K562 (cell line): Measurements from ENCODE around the gene ELMO1. TPM values are rescaled to one million over a fixed set of nuclear protein-coding genes. Genes with fewer than 3 reads are reported as not detected.

ENCODE experiments used
- ATAC-seq: fragments of 200-7000 bp; cut with Tn5 transposase; 3 replicates; pipeline ENCODE4 v1.9.1; 2020; ENCODE audit warnings: moderate library complexity
- BruUV-seq: library from RNA; stranded (reverse); fragments of 400-500 nt; replicated peaks from 2 replicates; lab custom pipeline; 2021; lab: Mats Ljungman, UMichigan
- CTCF ChIA-PET: fragments of 300-600 bp; formaldehyde crosslinking; extraction: SDS; loops from one replicate; lab custom pipeline; 2021; ENCODE audit warnings: low intra/inter-chr PET ratio; lab: Yijun Ruan, JAX
- POLR2A ChIA-PET: fragments of 300-600, 350-650 bp; sonication (Branson Sonifier 250); formaldehyde crosslinking; extraction: SDS; loops from one replicate; lab custom pipeline; 2021; ENCODE audit warnings: antibody characterized with exemption, inconsistent platforms; lab: Yijun Ruan, JAX
- DNase-seq, 4 experiments: peaks; one replicate each; pipeline versions ENCODE4 v3.0.0 to v3.0.0-alpha.2; 2011 to 2018; ENCODE audit warnings: low spot score in 3 of 4, mixed read lengths in 3 of 4; ENCODE audit errors: extremely low read depth in 1 of 4
- FAIRE-seq: peaks from 2 replicates; lab custom pipeline; 2011; peaks lifted over from hg19 to GRCh38; lab: Jason Lieb, UNC
- H2AFZ ChIP-seq: 2 replicates; pipeline ENCODE4 v1.6.0; 2011; ENCODE audit warnings: low read depth, low read length, control low read depth, inconsistent platforms
- H3K27ac ChIP-seq: fragments of 200-600 bp; 3 replicates; pipeline ENCODE4 v1.8.0; 2011; ENCODE audit warnings: low read depth, mild to moderate bottlenecking, control low read depth, inconsistent platforms, low read length, moderate library complexity, mixed read lengths; ENCODE audit errors: extremely low read depth
- H3K27me3 ChIP-seq, 2 experiments: fragments of 300-600 bp in 1 of 2; 2 replicates in 1 of 2; 3 replicates in 1 of 2; pipeline versions ENCODE4 v1.6.0 to v1.8.0; 2011; ENCODE audit warnings: inconsistent platforms in 2 of 2, low read length in 2 of 2, mild to moderate bottlenecking in 1 of 2, mixed read lengths in 1 of 2, moderate library complexity in 1 of 2; ENCODE audit not compliant: control insufficient read depth in 2 of 2, insufficient read depth in 2 of 2
- H3K36me3 ChIP-seq: fragments of 300-600 bp; 3 replicates; pipeline ENCODE4 v1.8.0; 2011; ENCODE audit warnings: mild to moderate bottlenecking, low read length, inconsistent platforms; ENCODE audit not compliant: control insufficient read depth, insufficient read depth
- H3K4me1 ChIP-seq, 2 experiments: fragments of 200-600 bp in 1 of 2; replicated peaks in 1 of 2; 2 replicates in 1 of 2; 3 replicates in 1 of 2; pipeline versions ENCODE4 v1.5.1 to v1.8.0; 2011; ENCODE audit warnings: inconsistent platforms in 2 of 2, low read length in 2 of 2, mild to moderate bottlenecking in 1 of 2, mixed read lengths in 1 of 2, moderate library complexity in 1 of 2; ENCODE audit not compliant: control insufficient read depth in 2 of 2, insufficient read depth in 2 of 2
- H3K4me2 ChIP-seq: 2 replicates; pipeline ENCODE4 v1.6.1; 2011; ENCODE audit warnings: low read length, control low read depth, inconsistent platforms, mixed read lengths; ENCODE audit not compliant: insufficient read depth
- H3K4me3 ChIP-seq: fragments of 200-600 bp; sonication (generic), shearing (Covaris generic); 2 replicates; pipeline ENCODE4 v1.5.1; 2016; ENCODE audit warnings: control low read depth, inconsistent platforms
- H3K79me2 ChIP-seq: fragments of 200-600 bp; 3 replicates; pipeline ENCODE4 v1.8.0; 2011; ENCODE audit warnings: low read length, inconsistent platforms; ENCODE audit not compliant: control insufficient read depth, insufficient read depth
- H3K9ac ChIP-seq, 2 experiments: 2 replicates each; pipeline versions ENCODE4 v1.6.0 to v1.6.1; 2011; ENCODE audit warnings: low read depth in 2 of 2, low read length in 2 of 2, control low read depth in 1 of 2, inconsistent platforms in 1 of 2, mild to moderate bottlenecking in 1 of 2, mixed read lengths in 1 of 2; ENCODE audit not compliant: insufficient read depth in 1 of 2
- H3K9me1 ChIP-seq: one replicate; pipeline ENCODE4 v1.6.0; 2011; ENCODE audit warnings: inconsistent platforms, mild to moderate bottlenecking, low read length, moderate library complexity; ENCODE audit not compliant: control insufficient read depth, insufficient read depth
- H3K9me3 ChIP-seq: replicated peaks from 2 replicates; pipeline ENCODE4 v1.5.1; 2011; ENCODE audit warnings: low read depth, low read length, inconsistent platforms; ENCODE audit not compliant: control insufficient read depth, insufficient read depth
- H4K20me1 ChIP-seq: replicated peaks from 2 replicates; pipeline ENCODE4 v1.6.1; 2011; ENCODE audit warnings: low read length, inconsistent platforms, mixed read lengths; ENCODE audit not compliant: control insufficient read depth, insufficient read depth
- BDP1 ChIP-seq: IDR thresholded peaks from 3 replicates; pipeline ENCODE4 v1.6.1; 2011; ENCODE audit not compliant: insufficient read length, insufficient read depth
- DMBX1 ChIP-seq: fragments of 250-450 bp; sonication (Bioruptor Pico); IDR thresholded peaks from 2 replicates; pipeline ENCODE4 v1.8.0; 2022; ENCODE audit warnings: inconsistent platforms, mild to moderate bottlenecking, moderate library complexity, borderline replicate concordance
- GMEB1 ChIP-seq: fragments of 250-450 bp; sonication (Bioruptor Pico); IDR thresholded peaks from 2 replicates; pipeline ENCODE4 v1.4.0; 2020; ENCODE audit warnings: mild to moderate bottlenecking
- KDM2B ChIP-seq: fragments of 250-450 bp; sonication (Bioruptor Pico); IDR thresholded peaks from 2 replicates; pipeline ENCODE4 v1.8.0; 2021; ENCODE audit warnings: mild to moderate bottlenecking, moderate library complexity
- MCM2 ChIP-seq: fragments of 450-650 bp; IDR thresholded peaks from 2 replicates; pipeline ENCODE4 v1.6.1; 2017; ENCODE audit warnings: low read depth, mild to moderate bottlenecking
- NR2C2 ChIP-seq, 2 experiments: fragments of 200-800 bp in 1 of 2; sonication (Bioruptor generic) in 1 of 2; sonication (generic) in 1 of 2; formaldehyde crosslinking in 1 of 2; IDR thresholded peaks; 2 replicates each; pipeline versions ENCODE4 v1.6.1 to v1.8.0; 2016 to 2022; ENCODE audit warnings: mild to moderate bottlenecking in 1 of 2, missing compliant biosample characterization in 1 of 2, missing genetic modification characterization in 1 of 2, missing genetic modification reagents in 1 of 2
- SFPQ ChIP-seq: fragments of 200-400 bp; formaldehyde crosslinking; IDR thresholded peaks from 2 replicates; pipeline ENCODE4 v1.6.1; 2017; ENCODE audit warnings: mild to moderate bottlenecking, low read depth, low read length, moderate library complexity
- ZNF174 ChIP-seq: fragments of 250-450 bp; sonication (Bioruptor Pico); IDR thresholded peaks from 2 replicates; pipeline ENCODE4 v1.4.0; 2020; ENCODE audit warnings: mild to moderate bottlenecking
- ZNF830 ChIP-seq: fragments of 250-450 bp; sonication (Bioruptor Pico); IDR thresholded peaks from 2 replicates; pipeline ENCODE4 v1.5.0; 2021; ENCODE audit warnings: mild to moderate bottlenecking
- WGBS: fragments of 100-300 bp; shearing (Covaris generic); methylation state at CpG from one replicate; pipeline ENCODE4 v1.1.6; 2016; ENCODE audit warnings: low coverage, mixed read lengths; ENCODE audit not compliant: insufficient coverage; ENCODE audit errors: missing lambda C conversion rate; 5-methylcytosine and 5-hydroxymethylcytosine counted together
- in situ Hi-C: fragments of 300-500 bp; cut with MboI; formaldehyde crosslinking; loops from 4 replicates; pipeline ENCODE4 v1.15.0; 2018; ENCODE audit warnings: inconsistent platforms, mixed read lengths
- intact Hi-C: fragments of 100-400 bp; cut with micrococcal nuclease; formaldehyde crosslinking; loops from 2 replicates; pipeline ENCODE4 v1.14.2; 2022
- polyA plus RNA-seq, 8 experiments: library from polyadenylated mRNA; depleted of rRNA in 4 of 8; stranded (reverse) in 5 of 8; unstranded in 3 of 8; fragments of >200 nt; fragmentation: Nextera tagmentation in 2 of 8; fragmentation: Illumina TruSeq in 1 of 8; extraction: Ambion mirVana in 2 of 8; extraction: Trizol in 1 of 8; gene quantifications; 2 replicates each; pipeline versions ENCODE4 v1.2.1 to v1.2.3, GENCODE V29; 2011 to 2014; ENCODE audit warnings: inconsistent platforms in 1 of 8, missing spikeins in 1 of 8
- total RNA-seq, 7 experiments: library from RNA; depleted of rRNA in 6 of 7; stranded (reverse); fragments of >200 nt in 6 of 7; fragmentation: Illumina TruSeq in 2 of 7; extraction: Trizol in 2 of 7; gene quantifications; 2 replicates each; pipeline versions ENCODE4 v1.2.1 to v1.2.3, GENCODE V29; 2011 to 2021; ENCODE audit warnings: low replicate concordance in 1 of 7
- TF ChIP-seq, protein P1 (sequence below), 2 experiments: fragments of 450-650 bp; IDR thresholded peaks; 2 replicates each; pipeline ENCODE4 v1.6.1; 2016; ENCODE audit warnings: mild to moderate bottlenecking in 2 of 2, borderline replicate concordance in 1 of 2, low read depth in 1 of 2, moderate library complexity in 1 of 2

ELMO1 gene
- total and polyA plus RNA-seq, 9 of the 15 experiments (the other 6 are each of a cell fraction or from before 2014, with no cell fraction given), result 0.36 to 7.2 (median 3.6) TPM

GRCh38 chr7:37388811-37389210 lies 59.9 kb downstream of the ELMO1 start:
- FAIRE-seq (no peak), DNase-seq (no peak), ATAC-seq (no peak)
- Histone ChIP-seq H3K79me2 (no peaks in the 10 kb centered on the region), H3K27me3 (peaks cover 0 to 10% of the 10 kb centered on the region in 2 experiments; a peak in 2 of 5 replicates), H2AFZ (no peak overlapping the region), H3K4me2 (no peak overlapping the region), H4K20me1 (no peaks in the 10 kb centered on the region), H3K36me3 (no peaks in the 10 kb centered on the region), H3K9ac (no peak overlapping the region), H3K4me3 (no peak overlapping the region), H3K9me1 (no peaks in the 10 kb centered on the region), H3K27ac (no peak overlapping the region), H3K4me1 (no peaks in the 10 kb centered on the region), H3K9me3 (no peaks in the 10 kb centered on the region)
- no TSS peak for BruUV-seq
- WGBS, result 30% methylated on average over 4 of the region's 4 CpGs
- ChIA-PET POLR2A (no interaction called here), CTCF (no interaction called here)
- intact Hi-C loops (no loop called here), in situ Hi-C loops (loop anchor here (25.0 kb wide), 1 partner anchor 1623 kb away; no protein-coding TSS in a partner anchor)
- TF ChIP-seq, protein P1, sequence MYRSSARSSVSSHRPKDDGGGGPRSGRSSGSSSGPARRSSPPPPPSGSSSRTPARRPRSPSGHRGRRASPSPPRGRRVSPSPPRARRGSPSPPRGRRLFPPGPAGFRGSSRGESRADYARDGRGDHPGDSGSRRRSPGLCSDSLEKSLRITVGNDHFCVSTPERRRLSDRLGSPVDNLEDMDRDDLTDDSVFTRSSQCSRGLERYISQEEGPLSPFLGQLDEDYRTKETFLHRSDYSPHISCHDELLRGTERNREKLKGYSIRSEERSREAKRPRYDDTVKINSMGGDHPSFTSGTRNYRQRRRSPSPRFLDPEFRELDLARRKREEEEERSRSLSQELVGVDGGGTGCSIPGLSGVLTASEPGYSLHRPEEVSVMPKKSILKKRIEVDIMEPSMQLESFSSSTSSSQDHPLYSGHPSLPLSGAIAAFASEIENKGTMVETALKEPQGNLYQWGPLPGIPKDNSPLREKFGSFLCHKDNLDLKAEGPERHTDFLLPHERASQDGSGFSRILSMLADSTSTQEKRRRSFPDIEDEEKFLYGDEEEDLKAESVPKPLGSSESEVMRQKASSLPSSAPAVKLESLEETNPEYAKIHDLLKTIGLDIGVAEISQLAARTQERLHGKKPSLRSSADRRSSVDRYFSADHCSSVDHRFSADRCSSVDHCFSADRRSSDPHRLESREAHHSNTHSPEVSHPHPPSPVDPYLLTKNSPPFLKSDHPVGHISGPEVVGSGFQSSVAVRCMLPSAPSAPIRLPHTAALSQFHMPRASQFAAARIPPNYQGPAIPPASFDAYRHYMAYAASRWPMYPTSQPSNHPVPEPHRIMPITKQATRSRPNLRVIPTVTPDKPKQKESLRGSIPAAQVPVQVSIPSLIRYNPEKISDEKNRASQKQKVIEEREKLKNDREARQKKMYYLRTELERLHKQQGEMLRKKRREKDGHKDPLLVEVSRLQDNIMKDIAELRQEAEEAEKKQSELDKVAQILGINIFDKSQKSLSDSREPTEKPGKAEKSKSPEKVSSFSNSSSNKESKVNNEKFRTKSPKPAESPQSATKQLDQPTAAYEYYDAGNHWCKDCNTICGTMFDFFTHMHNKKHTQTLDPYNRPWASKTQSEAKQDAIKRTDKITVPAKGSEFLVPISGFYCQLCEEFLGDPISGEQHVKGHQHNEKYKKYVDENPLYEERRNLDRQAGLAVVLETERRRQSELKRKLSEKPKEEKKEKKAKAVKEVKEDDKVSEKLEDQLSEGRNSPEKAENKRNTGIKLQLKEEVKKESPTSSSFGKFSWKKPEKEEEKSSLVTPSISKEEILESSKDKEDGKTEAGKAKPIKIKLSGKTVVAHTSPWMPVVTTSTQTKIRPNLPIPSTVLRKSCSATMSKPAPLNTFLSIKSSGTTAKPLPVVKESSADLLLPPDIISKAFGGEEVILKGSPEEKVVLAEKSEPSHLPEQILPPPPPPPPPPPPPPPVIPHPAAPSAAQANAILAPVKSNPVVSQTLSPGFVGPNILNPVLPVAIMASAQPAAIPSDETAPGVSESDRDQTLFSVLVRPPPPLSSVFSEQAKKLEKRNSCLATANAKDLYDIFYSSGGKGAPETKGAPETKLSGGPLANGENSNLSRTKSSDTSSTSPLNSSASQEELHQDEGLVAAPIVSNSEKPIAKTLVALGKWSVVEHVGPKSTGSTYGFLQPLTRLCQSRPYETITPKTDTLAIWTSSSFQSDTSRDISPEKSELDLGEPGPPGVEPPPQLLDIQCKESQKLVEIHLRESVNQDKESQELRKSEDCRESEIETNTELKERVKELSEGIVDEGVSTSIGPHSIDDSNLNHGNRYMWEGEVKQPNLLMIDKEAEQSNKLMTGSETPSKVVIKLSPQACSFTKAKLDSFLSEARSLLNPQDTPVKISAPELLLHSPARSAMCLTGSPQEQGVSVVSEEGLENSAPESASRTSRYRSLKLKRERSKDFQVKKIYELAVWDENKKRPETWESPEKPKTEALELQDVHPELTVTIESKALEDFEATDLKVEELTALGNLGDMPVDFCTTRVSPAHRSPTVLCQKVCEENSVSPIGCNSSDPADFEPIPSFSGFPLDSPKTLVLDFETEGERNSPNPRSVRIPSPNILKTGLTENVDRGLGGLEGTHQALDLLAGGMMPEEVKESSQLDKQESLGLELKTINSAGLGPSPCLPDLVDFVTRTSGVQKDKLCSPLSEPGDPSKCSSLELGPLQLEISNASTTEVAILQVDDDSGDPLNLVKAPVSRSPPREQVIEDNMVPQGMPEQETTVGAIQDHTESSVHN (IDR thresholded peaks at IDR 0.05; ENCODE audit: borderline replicate concordance in 1 of 2, low read depth in 1 of 2), result no peak
- TF ChIP-seq NR2C2 (CRISPR knock-in tag; IDR thresholded peaks at IDR 0.05), result no peak
- TF ChIP-seq NR2C2 (tag; IDR thresholded peaks at IDR 0.05), result no peak
- TF ChIP-seq ZNF174, result no peak
- TF ChIP-seq BDP1, result no peak
- no peak for TF ChIP-seq GMEB1 (CRISPR knock-in tag)
- no peak for TF ChIP-seq DMBX1 (CRISPR knock-in tag)
- no peak for TF ChIP-seq MCM2
- no peak for TF ChIP-seq ZNF830
- no peak for TF ChIP-seq SFPQ
- TF ChIP-seq KDM2B (CRISPR knock-in tag), result no peak
